Measurements from ENCODE around the gene SLC8A1. TPM values are rescaled to one million over a fixed set of nuclear protein-coding genes. Genes with fewer than 3 reads are reported as not detected.
A peak's percentile ranks its signal among the peaks of the same experiment; 100 is the strongest.

Gene SLC8A1
- total RNA-seq, 4 donors from 2014 or later: 22.8 to 65.5 (median 42.0) TPM

- in situ Hi-C loops (cut with MboI; ENCODE audit: low pct_ligation_motif_present in 1 of 4, low pct_unique_long_range_greater_than_20kb in 1 of 4, low sequenced_read_pairs in 3 of 4): no loop called here
- no peaks in the 10 kb centered on the region for H3K9me3 ChIP-seq
- H3K4me3 ChIP-seq: no peak overlapping the region
- H3K27me3 ChIP-seq: no peaks in the 10 kb centered on the region
- no peak for DNase-seq
- peak overlapping the region in 2 of 4 donors; percentile 40 to 46 for H3K27ac ChIP-seq
- intact Hi-C loops (cut with DNase I; ENCODE audit: low total_unique reads): no loop called here
- TF ChIP-seq POLR2AphosphoS5 (IDR thresholded peaks at IDR 0.05): no peak
- TF ChIP-seq CTCF (IDR thresholded peaks at IDR 0.05): no peak
- no peak for TF ChIP-seq EP300 (IDR thresholded peaks at IDR 0.05; ENCODE audit: low read depth)
- no peak for TF ChIP-seq POLR2A (IDR thresholded peaks at IDR 0.05)
- H3K4me1 ChIP-seq: peaks cover 0 to 9% (median 0%) of the 10 kb centered on the region in 4 donors
- no peaks in the 10 kb centered on the region for H3K36me3 ChIP-seq
- 18% methylated on average over 2 of the region's 2 CpGs; no CpG with 5 or more reads in 1 of the 2 donors for WGBS, 2 donors (ENCODE audit: low coverage in 1 of 2)
These were observed 226.2 kb downstream of the SLC8A1 start for GRCh38 chr2:40225670-40226210.

- TF ChIP-seq POLR2A (IDR thresholded peaks at IDR 0.05) (no peak), CTCF (IDR thresholded peaks at IDR 0.05) (no peak), POLR2AphosphoS5 (IDR thresholded peaks at IDR 0.05) (no peak), EP300 (IDR thresholded peaks at IDR 0.05; ENCODE audit: low read depth) (no peak)
- no peak for DNase-seq
- Histone ChIP-seq H3K4me3 (no peak overlapping the region), H3K36me3 (no peaks in the 10 kb centered on the region), H3K9me3 (no peaks in the 10 kb centered on the region), H3K4me1 (peaks cover 0 to 18% (median under 1%) of the 10 kb centered on the region in 4 donors), H3K27me3 (no peaks in the 10 kb centered on the region), H3K27ac (peak overlapping the region in 2 of 4 donors; percentile 40 to 46)
- 88 to 100% methylated on average over 1 to 4 of the region's 4 CpGs for WGBS, 2 donors (ENCODE audit: low coverage in 1 of 2)
- intact Hi-C loops (cut with DNase I; ENCODE audit: low total_unique reads): no loop called here
- in situ Hi-C loops (cut with MboI; ENCODE audit: low pct_ligation_motif_present in 1 of 4, low pct_unique_long_range_greater_than_20kb in 1 of 4, low sequenced_read_pairs in 3 of 4): no loop called here
These were observed 227.6 kb downstream of the SLC8A1 start for GRCh38 chr2:40224318-40224717.

DNA sequence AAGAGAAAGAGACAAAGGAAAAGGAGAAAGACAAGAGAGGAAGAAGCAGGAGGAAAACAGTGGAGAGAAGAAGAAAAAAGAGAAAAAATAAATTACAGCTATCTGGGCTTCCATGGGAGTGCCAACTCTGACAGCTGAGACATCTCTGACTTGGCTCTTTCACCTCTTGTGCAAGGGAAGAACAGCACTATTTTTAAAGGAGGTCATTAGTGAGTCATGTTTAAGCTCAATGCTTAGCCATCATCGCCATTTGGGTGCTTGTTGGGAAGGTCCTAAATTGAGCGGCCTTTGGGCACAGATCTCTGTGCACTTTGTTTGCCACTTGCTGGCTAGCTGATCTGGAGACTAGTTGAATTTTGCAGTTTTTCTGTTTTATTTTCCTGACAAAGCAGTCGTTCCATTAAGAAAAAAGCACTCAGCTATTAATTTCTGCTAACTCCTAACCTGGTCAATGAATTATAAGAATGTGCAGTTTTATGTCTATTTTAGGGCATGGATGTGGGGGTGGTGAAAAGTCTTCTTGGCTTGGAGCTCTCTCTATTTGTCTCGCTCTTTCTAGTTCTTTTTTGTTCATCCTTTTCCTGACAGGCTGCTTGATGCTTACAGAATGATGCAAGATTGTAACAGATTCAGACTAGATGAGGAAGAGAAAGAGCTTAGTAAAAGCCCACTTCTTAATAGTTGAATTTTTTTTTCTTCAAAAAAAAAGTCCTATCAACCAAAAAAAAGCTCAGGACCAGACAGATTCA, 231.5 kb downstream of the SLC8A1 start:
- no peaks in the 10 kb centered on the region for H3K9me3 ChIP-seq
- intact Hi-C loops (cut with DNase I; ENCODE audit: low total_unique reads): no loop called here
- H3K27me3 ChIP-seq: no peaks in the 10 kb centered on the region
- WGBS, 2 donors (ENCODE audit: low coverage in 1 of 2): 56 to 85% methylated on average over 4 of the region's 4 CpGs
- no peaks in the 10 kb centered on the region for H3K36me3 ChIP-seq
- peak overlapping the region; percentile 35 to 66 (median 58) for H3K27ac ChIP-seq
- no peak overlapping the region for H3K4me3 ChIP-seq
- TF ChIP-seq EP300 (IDR thresholded peaks at IDR 0.05; ENCODE audit: low read depth): no peak
- TF ChIP-seq POLR2AphosphoS5 (IDR thresholded peaks at IDR 0.05): peak; percentile 17 to 77 (median 67)
- TF ChIP-seq POLR2A (IDR thresholded peaks at IDR 0.05): no peak
- peaks cover 0 to 18% (median 4%) of the 10 kb centered on the region in 4 donors for H3K4me1 ChIP-seq
- peak; percentile 8 for DNase-seq
- in situ Hi-C loops (cut with MboI; ENCODE audit: low pct_ligation_motif_present in 1 of 4, low pct_unique_long_range_greater_than_20kb in 1 of 4, low sequenced_read_pairs in 3 of 4): no loop called here

- in situ Hi-C loops (cut with MboI; ENCODE audit: low pct_ligation_motif_present in 1 of 4, low pct_unique_long_range_greater_than_20kb in 1 of 4, low sequenced_read_pairs in 3 of 4) (no loop called here), intact Hi-C loops (cut with DNase I; ENCODE audit: low total_unique reads) (no loop called here)
- TF ChIP-seq EP300 (IDR thresholded peaks at IDR 0.05; ENCODE audit: low read depth) (no peak), CTCF (IDR thresholded peaks at IDR 0.05) (no peak), POLR2A (IDR thresholded peaks at IDR 0.05) (no peak), POLR2AphosphoS5 (IDR thresholded peaks at IDR 0.05) (no peak)
- WGBS, 2 donors (ENCODE audit: low coverage in 1 of 2): 88 to 93% methylated on average over 1 of the region's 1 CpG
- DNase-seq: no peak
- no peak overlapping the region for H3K27ac ChIP-seq
- no peak overlapping the region for H3K4me3 ChIP-seq
- no peaks in the 10 kb centered on the region for H3K36me3 ChIP-seq
- peaks cover 0 to 18% (median 4%) of the 10 kb centered on the region in 4 donors for H3K4me1 ChIP-seq
- H3K9me3 ChIP-seq: no peaks in the 10 kb centered on the region
- H3K27me3 ChIP-seq: no peaks in the 10 kb centered on the region
These were observed 232.7 kb downstream of the SLC8A1 start for GRCh38 chr2:40219141-40219540.
